Caco-2 (cell line): ENCODE results near the gene DSCAM. TPM values are rescaled to one million over a fixed set of nuclear protein-coding genes. Genes with fewer than 3 reads are reported as not detected.

ENCODE experiments used
- BruUV-seq: library from RNA; stranded (reverse); fragments of 400-500 nt; replicated peaks from 2 replicates; lab custom pipeline; 2021; lab: Mats Ljungman, UMichigan
- CTCF ChIA-PET: fragments of 300-600 bp; sonication (Branson Sonifier 250); formaldehyde crosslinking; loops from one replicate; lab custom pipeline; 2022; ENCODE audit warnings: antibody characterized with exemption; lab: Charles Lee
- POLR2A ChIA-PET: fragments of 300-600 bp; sonication (Branson Sonifier 250); formaldehyde crosslinking; loops from one replicate; lab custom pipeline; 2022; ENCODE audit warnings: antibody characterized with exemption; lab: Charles Lee
- DNase-seq, 2 experiments: peaks; one replicate each; pipeline versions ENCODE4 v3.0.0 to v3.0.0-alpha.2; 2020 to 2022
- H3K27me3 ChIP-seq: replicated peaks from 2 replicates; pipeline ENCODE4 v1.6.0; 2011; ENCODE audit warnings: low read length; ENCODE audit not compliant: control insufficient read depth, insufficient read depth
- H3K36me3 ChIP-seq: 2 replicates; pipeline ENCODE4 v1.5.1; 2011; ENCODE audit warnings: low read length; ENCODE audit not compliant: control insufficient read depth, insufficient read depth
- H3K4me1 ChIP-seq: fragments of 250-450 bp; sonication (Bioruptor Pico); 2 replicates; pipeline ENCODE4 v1.5.1; 2020; ENCODE audit warnings: mild to moderate bottlenecking
- H3K4me3 ChIP-seq: 2 replicates; pipeline ENCODE4 v1.5.1; 2011; ENCODE audit warnings: low read depth, mild to moderate bottlenecking, control low read depth, low read length
- H3K9me3 ChIP-seq: fragments of 250-450 bp; sonication (Bioruptor Pico); 2 replicates; pipeline ENCODE4 v1.5.1; 2020; ENCODE audit warnings: mild to moderate bottlenecking, moderate library complexity
- H3K27ac Mint-ChIP-seq: one replicate; pipeline ENCODE4 v1.8.0; 2022; ENCODE audit warnings: mixed read lengths; ENCODE audit not compliant: unreplicated experiment
- H3K27me3 Mint-ChIP-seq: one replicate; pipeline ENCODE4 v1.8.0; 2022; ENCODE audit warnings: mixed read lengths; ENCODE audit not compliant: insufficient read depth, unreplicated experiment
- H3K36me3 Mint-ChIP-seq: one replicate; pipeline ENCODE4 v1.8.0; 2022; ENCODE audit warnings: mild to moderate bottlenecking, mixed read lengths; ENCODE audit not compliant: insufficient read depth, unreplicated experiment
- H3K4me1 Mint-ChIP-seq: one replicate; pipeline ENCODE4 v1.8.0; 2022; ENCODE audit warnings: low read depth, mixed read lengths; ENCODE audit not compliant: unreplicated experiment
- H3K4me3 Mint-ChIP-seq: one replicate; pipeline ENCODE4 v1.8.0; 2022; ENCODE audit warnings: mild to moderate bottlenecking, moderate library complexity, mixed read lengths; ENCODE audit not compliant: unreplicated experiment
- H3K9me3 Mint-ChIP-seq: one replicate; pipeline ENCODE4 v1.8.0; 2022; ENCODE audit warnings: mixed read lengths; ENCODE audit not compliant: unreplicated experiment
- CTCF ChIP-seq, 2 experiments: fragments of 200-600 bp in 1 of 2; IDR thresholded peaks; 1 replicate in 1 of 2; 2 replicates in 1 of 2; pipeline versions ENCODE4 v1.5.1 to v1.8.0; 2011 to 2022; ENCODE audit warnings: antibody characterized with exemption in 1 of 2, control low read depth in 1 of 2, inconsistent platforms in 1 of 2, low read depth in 1 of 2, low read length in 1 of 2, mild to moderate bottlenecking in 1 of 2, moderate library complexity in 1 of 2; ENCODE audit not compliant: insufficient read depth in 1 of 2, severe bottlenecking in 1 of 2, unreplicated experiment in 1 of 2
- intact Hi-C: fragments of 100-400 bp; cut with micrococcal nuclease; formaldehyde crosslinking; loops from one replicate; pipeline ENCODE4 v1.10.0; 2022; ENCODE audit not compliant: unreplicated experiment
- total RNA-seq: library from RNA; stranded (reverse); gene quantifications from 2 replicates; pipeline ENCODE4 v1.2.3, GENCODE V29; 2022

DSCAM gene
- total RNA-seq, 1 experiment from 2014 or later, result not detected

GRCh38 chr21:40566486-40566885 is 280.5 kb downstream of the DSCAM start:
- CTCF ChIA-PET, result no interaction called here
- TF ChIP-seq CTCF (IDR thresholded peaks at IDR 0.05; ENCODE audit: insufficient read depth in 1 of 2, low read depth in 1 of 2, low read length in 1 of 2, severe bottlenecking in 1 of 2, unreplicated experiment in 1 of 2), result no peak
- no peaks in the 10 kb centered on the region for H3K9me3 Mint-ChIP-seq
- no peaks in the 10 kb centered on the region for H3K9me3 ChIP-seq
- intact Hi-C loops, result no loop called here
- no peak for DNase-seq
- no peaks in the 10 kb centered on the region for H3K4me1 ChIP-seq
- H3K27ac Mint-ChIP-seq, result no peak overlapping the region
- no peaks in the 10 kb centered on the region for H3K27me3 ChIP-seq
- no peaks in the 10 kb centered on the region for H3K4me1 Mint-ChIP-seq
- no peaks in the 10 kb centered on the region for H3K36me3 ChIP-seq
- no TSS peak for BruUV-seq
- H3K27me3 Mint-ChIP-seq, result peaks cover 13% of the 10 kb centered on the region
- POLR2A ChIA-PET, result no interaction called here
- no peaks in the 10 kb centered on the region for H3K36me3 Mint-ChIP-seq
- H3K4me3 Mint-ChIP-seq, result no peak overlapping the region
- H3K4me3 ChIP-seq, result no peak overlapping the region

- Mint-ChIP-seq H3K27me3 (peaks cover 9% of the 10 kb centered on the region), H3K4me1 (no peaks in the 10 kb centered on the region), H3K4me3 (no peak overlapping the region), H3K36me3 (no peaks in the 10 kb centered on the region), H3K9me3 (no peaks in the 10 kb centered on the region), H3K27ac (no peak overlapping the region)
- ChIA-PET CTCF (no interaction called here), POLR2A (no interaction called here)
- TF ChIP-seq CTCF (IDR thresholded peaks at IDR 0.05; ENCODE audit: insufficient read depth in 1 of 2, low read depth in 1 of 2, low read length in 1 of 2, severe bottlenecking in 1 of 2, unreplicated experiment in 1 of 2), result no peak
- H3K4me1 ChIP-seq, result no peaks in the 10 kb centered on the region
- H3K27me3 ChIP-seq, result no peaks in the 10 kb centered on the region
- no peak for DNase-seq
- no peaks in the 10 kb centered on the region for H3K36me3 ChIP-seq
- no peak overlapping the region for H3K4me3 ChIP-seq
- H3K9me3 ChIP-seq, result no peaks in the 10 kb centered on the region
- intact Hi-C loops, result no loop called here
- no TSS peak for BruUV-seq
These were observed 282.6 kb downstream of the DSCAM start for GRCh38 chr21:40564318-40564717.

GRCh38 chr21:40563900-40564299 is 283.1 kb downstream of the DSCAM start:
- POLR2A ChIA-PET, result no interaction called here
- no peaks in the 10 kb centered on the region for H3K36me3 ChIP-seq
- no peaks in the 10 kb centered on the region for H3K4me1 ChIP-seq
- H3K27ac Mint-ChIP-seq, result no peak overlapping the region
- no peak overlapping the region for H3K4me3 ChIP-seq
- DNase-seq, result no peak
- no peaks in the 10 kb centered on the region for H3K27me3 ChIP-seq
- CTCF ChIA-PET, result no interaction called here
- H3K36me3 Mint-ChIP-seq, result no peaks in the 10 kb centered on the region
- no peaks in the 10 kb centered on the region for H3K9me3 Mint-ChIP-seq
- no TSS peak for BruUV-seq
- no peak for TF ChIP-seq CTCF (IDR thresholded peaks at IDR 0.05; ENCODE audit: insufficient read depth in 1 of 2, low read depth in 1 of 2, low read length in 1 of 2, severe bottlenecking in 1 of 2, unreplicated experiment in 1 of 2)
- H3K4me1 Mint-ChIP-seq, result no peaks in the 10 kb centered on the region
- no peaks in the 10 kb centered on the region for H3K9me3 ChIP-seq
- intact Hi-C loops, result no loop called here
- peaks cover 9% of the 10 kb centered on the region for H3K27me3 Mint-ChIP-seq
- no peak overlapping the region for H3K4me3 Mint-ChIP-seq
